HFFc6 (cell line): ENCODE results near the gene MRPL34. TPM values are rescaled to one million over a fixed set of nuclear protein-coding genes. Genes with fewer than 3 reads are reported as not detected.

Source experiments
- DNase-seq: peaks from one replicate; pipeline ENCODE4 v3.0.0-alpha.2; 2018
- H3K27ac Mint-ChIP-seq: 2 replicates; pipeline ENCODE4 v1.8.0; 2020; ENCODE audit warnings: mild to moderate bottlenecking, mixed read lengths
- H3K27me3 Mint-ChIP-seq: 2 replicates; pipeline ENCODE4 v1.8.0; 2021; ENCODE audit warnings: mild to moderate bottlenecking, moderate library complexity, mixed read lengths; ENCODE audit not compliant: insufficient read depth
- H3K36me3 Mint-ChIP-seq: 2 replicates; pipeline ENCODE4 v1.8.0; 2021; ENCODE audit warnings: low read depth, mixed read lengths
- H3K4me1 Mint-ChIP-seq: 2 replicates; pipeline ENCODE4 v1.8.0; 2020; ENCODE audit warnings: low read depth, mixed read lengths
- H3K4me3 Mint-ChIP-seq: 2 replicates; pipeline ENCODE4 v1.8.0; 2020; ENCODE audit warnings: mild to moderate bottlenecking, moderate library complexity, mixed read lengths
- H3K9me3 Mint-ChIP-seq: 2 replicates; pipeline ENCODE4 v1.8.0; 2020; ENCODE audit warnings: mild to moderate bottlenecking, mixed read lengths
- CTCF ChIP-seq: fragments of 200-600 bp; sonication (generic); IDR thresholded peaks from 2 replicates; pipeline ENCODE4 v1.5.0; 2021; ENCODE audit warnings: antibody characterized with exemption, mild to moderate bottlenecking
- total RNA-seq, 6 experiments: library from RNA; stranded (reverse); fragmentation: NEBNext Ultra II Directional; extraction: Animal tissue kit (Norgen Biotek cat#: 25700); gene quantifications; 2 replicates in 1 of 6; 3 replicates in 5 of 6; pipeline ENCODE4 v1.2.3, GENCODE V29; 2021

Gene MRPL34
- total RNA-seq, 6 experiments from 2014 or later, result 43.1 to 56.7 (median 50.4) TPM

DNA sequence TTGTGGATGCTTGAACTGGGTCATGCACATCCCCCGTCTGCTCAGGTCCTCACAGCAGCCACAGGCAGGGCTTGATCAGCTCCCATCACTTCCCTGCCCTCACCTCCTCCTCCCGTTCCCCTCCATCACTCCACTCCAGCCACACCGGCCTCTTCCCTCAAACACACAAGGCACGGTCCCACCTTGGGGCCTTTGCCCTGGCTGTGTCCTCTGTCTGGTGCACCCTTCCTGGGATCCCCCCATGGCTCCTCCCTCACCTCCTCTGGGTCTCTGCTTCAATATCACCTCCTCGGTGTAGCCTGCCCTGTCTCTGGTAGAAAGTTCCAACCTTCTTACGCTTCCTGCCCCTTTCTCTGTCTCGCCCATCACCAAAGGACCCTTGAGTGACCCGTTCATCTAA is 47.7 kb downstream of the MRPL34 start:
- no peaks in the 10 kb centered on the region for H3K9me3 Mint-ChIP-seq
- H3K4me3 Mint-ChIP-seq, result no peak overlapping the region
- H3K36me3 Mint-ChIP-seq, result no peaks in the 10 kb centered on the region
- peaks cover 7% of the 10 kb centered on the region; the same call in 1 of the 2 replicates for H3K4me1 Mint-ChIP-seq
- DNase-seq, result no peak
- no peak overlapping the region for H3K27ac Mint-ChIP-seq
- TF ChIP-seq CTCF, result no peak
- peaks cover 16% of the 10 kb centered on the region for H3K27me3 Mint-ChIP-seq

Other genes with a start within 250 kb of the MRPL34 start
- gene HAUS8, start 230.4 kb upstream of the MRPL34 start, total RNA-seq, result 10 to 100 TPM in 5 of 6 experiments, 1 to 10 TPM in 1; 7.6 to 13.2 (median 12.2) TPM
- gene MYO9B, start 230.1 kb upstream of the MRPL34 start, total RNA-seq, result 10 to 100 TPM; 81.2 to 89.0 (median 83.4) TPM
- gene USE1, start 90.5 kb upstream of the MRPL34 start, total RNA-seq, result 10 to 100 TPM; 23.5 to 29.3 (median 25.7) TPM
- gene OCEL1, start 79.6 kb upstream of the MRPL34 start, total RNA-seq, result 10 to 100 TPM; 13.0 to 20.3 (median 17.4) TPM
- 10 to 100 TPM; 46.1 to 61.9 (median 49.3) TPM for gene NR2F6, start 60.0 kb upstream of the MRPL34 start, total RNA-seq
- gene USHBP1, start 41.1 kb upstream of the MRPL34 start, total RNA-seq, result not detected
- 100 to 1,000 TPM; 105 to 128 (median 120) TPM for gene BABAM1, start 38.4 kb upstream of the MRPL34 start, total RNA-seq
- gene ANKLE1, start 24.0 kb upstream of the MRPL34 start, total RNA-seq, result under 1 TPM; 0.28 to 0.57 (median 0.43) TPM
- gene ABHD8, start 2.4 kb upstream of the MRPL34 start, total RNA-seq, result 1 to 10 TPM; 6.7 to 9.9 (median 8.9) TPM
- 10 to 100 TPM; 77.1 to 92.5 (median 83.4) TPM for gene DDA1, start 3.7 kb downstream of the MRPL34 start, total RNA-seq
- 1 to 10 TPM; 4.4 to 6.0 (median 5.0) TPM for gene ANO8, start 29.0 kb downstream of the MRPL34 start, total RNA-seq
- gene GTPBP3, start 31.7 kb downstream of the MRPL34 start, total RNA-seq, result 10 to 100 TPM in 5 of 6 experiments, 1 to 10 TPM in 1; 9.2 to 14.7 (median 13.0) TPM
- gene PLVAP, start 71.5 kb downstream of the MRPL34 start, total RNA-seq, result not detected
- not detected for gene CCDC194, start 88.3 kb downstream of the MRPL34 start, total RNA-seq
- gene BST2, start 99.8 kb downstream of the MRPL34 start, total RNA-seq, result under 1 TPM in 3 of 6 experiments, not detected in 3; 0.21 to 0.59 (median 0.34) TPM
- 10 to 100 TPM; 45.2 to 49.2 (median 47.2) TPM for gene MVB12A, start 114.2 kb downstream of the MRPL34 start, total RNA-seq
- not detected for gene TMEM221, start 142.8 kb downstream of the MRPL34 start, total RNA-seq
- not detected for gene NXNL1, start 155.1 kb downstream of the MRPL34 start, total RNA-seq
- 10 to 100 TPM; 11.5 to 14.9 (median 13.6) TPM for gene SLC27A1, start 164.7 kb downstream of the MRPL34 start, total RNA-seq
- 100 to 1,000 TPM in 1 of 6 experiments, 10 to 100 TPM in 5; 90.6 to 101 (median 95.2) TPM for gene PGLS, start 205.8 kb downstream of the MRPL34 start, total RNA-seq
- gene COLGALT1, start 249.8 kb downstream of the MRPL34 start, total RNA-seq, result 100 to 1,000 TPM; 102 to 115 (median 106) TPM